NCI-H82 treated with DMSO at 0.1 percent for 48 hours (cell line): ENCODE data around the gene E2F8.

Experiments
- DNase-seq: peaks from one replicate; lab custom pipeline; 2025; ENCODE audit not compliant: unreplicated experiment; lab: John Stamatoyannopoulos, UW

E2F8 gene

GRCh38 chr11:19253153-19253745 lies 12.5 kb upstream of the E2F8 start:
- no peak for DNase-seq

DNA sequence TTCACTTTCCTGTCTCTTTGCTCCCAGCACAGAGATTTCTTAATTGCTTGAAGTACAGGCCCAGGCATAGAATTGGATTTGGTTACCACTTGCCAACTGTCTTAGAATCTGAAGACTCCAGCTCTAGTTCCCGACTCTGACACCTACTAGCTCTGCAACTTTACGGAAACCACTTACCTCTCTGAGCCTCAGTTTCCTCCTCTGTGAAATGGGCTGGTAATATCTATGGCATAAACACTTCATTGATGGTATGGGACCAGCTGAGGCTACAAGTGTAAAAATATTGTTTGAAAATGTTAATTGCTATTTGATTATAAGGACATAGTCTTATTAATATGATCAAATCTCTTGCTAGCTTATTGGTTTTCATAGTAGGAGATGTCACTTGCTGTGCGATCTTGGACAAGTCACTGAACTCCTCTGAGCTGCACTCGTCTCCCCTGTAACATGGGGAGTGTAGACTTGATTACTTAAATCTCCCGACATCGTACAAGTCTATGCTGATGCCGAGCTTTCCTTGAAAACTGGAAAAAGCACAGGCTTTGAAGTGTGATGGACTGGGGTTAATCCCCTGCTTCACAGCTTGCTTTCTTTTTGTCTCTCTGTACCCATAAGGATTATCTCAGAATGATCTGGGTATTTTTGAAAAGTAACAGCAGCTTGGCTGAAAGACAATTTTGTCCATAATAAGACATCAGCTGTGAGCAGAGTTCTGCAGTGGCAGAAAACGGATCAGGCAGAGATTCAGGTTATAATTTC lies 11.8 kb upstream of the E2F8 start:
- no peak for DNase-seq

DNA sequence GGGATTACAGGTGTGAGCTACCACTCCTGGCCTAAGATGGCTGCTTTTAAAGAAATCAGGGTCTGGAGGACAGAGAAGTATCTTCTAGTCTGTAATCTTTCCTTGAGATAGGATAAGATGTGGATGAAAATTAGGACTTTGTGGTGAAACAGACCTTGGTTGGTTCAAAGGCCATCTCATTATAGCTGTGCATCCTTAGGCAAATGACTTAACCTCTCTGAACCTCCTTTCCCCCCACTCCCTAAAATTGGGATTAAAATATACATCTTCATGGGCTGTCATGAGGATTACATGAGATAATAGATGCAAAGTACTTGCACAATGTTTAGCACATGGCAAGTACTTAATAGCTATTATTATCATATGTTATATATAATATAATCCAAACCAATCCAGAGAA lies 10.8 kb upstream of the E2F8 start:
- DNase-seq, result no peak

GRCh38 chr11:19246816-19247215 lies 6.1 kb upstream of the E2F8 start:
- DNase-seq, result no peak

GRCh38 chr11:19245351-19245750 lies 4.6 kb upstream of the E2F8 start:
- DNase-seq, result no peak

GRCh38 chr11:19244621-19245020 lies 3.9 kb upstream of the E2F8 start:
- no peak for DNase-seq

DNA sequence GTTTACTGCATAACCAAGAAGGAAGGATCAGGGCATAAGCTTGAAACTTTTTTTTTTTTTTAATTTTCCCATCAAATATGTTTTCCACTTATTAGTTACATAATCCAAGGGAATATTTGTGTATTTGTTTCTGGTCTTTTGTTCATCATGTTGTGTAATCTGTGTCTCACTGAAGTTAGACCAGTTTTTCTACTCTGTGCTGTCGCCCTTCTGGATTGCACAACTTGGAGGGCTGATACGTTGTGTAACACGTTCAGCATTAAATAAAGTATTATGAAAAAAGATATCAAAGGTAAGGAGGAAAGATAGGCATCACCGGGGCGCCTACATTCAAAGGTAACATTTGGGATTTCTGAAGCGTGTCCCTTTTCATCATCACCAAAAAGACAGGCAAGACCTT lies 3.3 kb upstream of the E2F8 start:
- DNase-seq, result no peak

- DNase-seq, result no peak
Measured at GRCh38 chr11:19243613-19244012, 2.9 kb upstream of the E2F8 start.

- DNase-seq, result no peak
Measured at GRCh38 chr11:19243143-19243542, 2.4 kb upstream of the E2F8 start.

GRCh38 chr11:19242179-19242932 lies 1.6 kb upstream of the E2F8 start:
- no peak for DNase-seq

DNA sequence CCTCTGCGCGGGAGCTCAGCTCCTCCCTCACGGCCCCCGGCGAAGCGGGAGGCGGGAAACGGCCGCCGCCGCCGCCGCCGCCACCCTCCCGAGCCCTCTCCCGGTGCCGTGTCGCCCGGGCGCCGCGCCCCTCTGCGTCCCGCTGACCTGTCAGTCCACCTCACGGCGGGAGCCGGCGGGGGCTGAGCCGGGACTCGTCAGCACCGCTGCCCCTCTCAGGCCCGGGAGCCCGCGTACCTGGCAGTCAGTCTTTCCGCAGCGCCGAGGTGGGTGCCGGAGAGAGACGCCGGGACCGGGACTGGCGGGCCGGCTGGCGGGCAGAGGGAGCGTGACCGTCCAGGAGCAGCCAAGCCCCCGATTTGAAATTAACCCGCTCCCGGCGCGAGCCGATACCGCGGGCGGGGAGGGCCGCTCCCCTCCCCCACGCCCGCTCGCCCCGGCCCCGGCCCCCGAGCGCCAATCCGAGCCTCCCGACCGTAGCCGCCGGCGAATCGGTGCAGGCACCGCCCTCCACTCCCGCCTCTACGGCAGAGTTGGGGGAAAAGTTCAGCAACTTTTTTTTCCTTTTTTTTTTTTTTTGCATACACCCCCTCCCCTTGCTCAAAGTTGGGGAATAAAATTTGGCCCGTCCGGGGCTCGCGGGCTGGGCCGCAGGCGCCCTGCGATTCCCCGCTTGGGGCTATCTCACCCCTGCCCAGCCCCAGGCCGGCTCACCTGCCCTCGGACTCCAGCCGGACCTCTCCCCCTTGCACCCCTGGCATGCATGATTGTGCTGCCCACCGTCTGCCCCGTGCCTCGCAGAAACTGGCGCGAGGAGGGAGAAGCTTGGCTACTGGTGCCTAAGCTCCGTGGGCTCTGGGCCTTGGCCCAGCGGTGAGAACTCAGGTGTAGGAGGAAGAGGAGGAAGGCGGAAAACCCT lies 774 bp upstream of the E2F8 start:
- DNase-seq, result no peak

DNA sequence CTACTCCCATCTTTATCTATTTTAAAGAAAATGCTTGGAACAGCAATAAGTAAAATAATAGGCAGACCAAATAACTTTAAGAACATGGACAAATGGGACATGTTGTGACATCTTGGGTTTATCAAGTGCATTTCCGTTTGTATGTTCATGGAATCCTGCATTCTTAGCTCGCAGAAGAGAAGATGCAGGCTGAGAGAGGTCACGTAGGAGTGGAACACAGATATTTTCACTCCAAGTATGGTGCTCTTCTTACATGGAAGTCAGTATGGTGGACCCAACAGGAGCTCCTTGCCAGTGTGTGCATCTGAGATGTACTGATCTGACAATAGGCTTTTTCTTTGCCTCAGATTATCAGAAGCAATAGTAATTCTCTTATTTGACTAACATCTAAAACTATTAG lies 1.7 kb downstream of the E2F8 start:
- no peak for DNase-seq

DNA sequence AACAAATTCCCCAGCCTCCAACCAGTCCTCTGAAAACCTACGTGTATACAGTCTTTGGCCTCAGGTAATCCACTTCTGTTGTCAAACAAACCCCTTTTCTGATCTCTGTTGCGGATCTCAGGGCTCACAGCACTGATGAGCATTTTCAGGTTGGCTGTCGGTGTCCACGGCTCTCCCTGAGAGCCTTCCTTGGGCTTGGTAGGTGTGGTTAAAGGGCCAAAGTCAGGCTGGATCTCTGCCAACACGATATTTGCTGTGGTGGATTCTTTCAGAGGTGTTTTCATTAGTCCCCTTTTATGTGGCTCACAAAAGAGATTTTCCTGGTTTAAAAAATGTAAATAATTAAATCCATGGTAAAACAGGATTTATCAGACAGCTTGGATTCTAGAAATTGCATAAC lies 2.9 kb downstream of the E2F8 start:
- DNase-seq, result no peak

DNA sequence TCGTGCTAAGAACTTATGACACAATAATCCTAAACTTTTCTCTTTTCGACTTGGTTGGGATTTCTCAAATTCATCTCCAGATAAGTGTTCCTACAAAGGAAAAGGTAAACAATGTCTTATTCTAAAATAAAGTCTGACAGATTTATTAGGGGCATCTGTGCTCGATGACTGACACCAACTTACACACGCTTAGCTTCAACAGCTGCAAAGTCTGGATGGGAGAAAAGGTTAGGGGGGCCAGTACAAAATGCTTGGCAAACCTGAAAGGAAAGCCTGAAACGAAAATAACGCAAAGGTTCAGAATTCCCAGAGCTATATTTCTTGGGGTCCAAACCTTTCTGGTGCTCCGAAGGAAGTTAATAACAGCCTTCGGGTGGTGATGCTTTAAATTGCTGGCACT lies 3.4 kb downstream of the E2F8 start:
- no peak for DNase-seq

- DNase-seq, result no peak
Measured at GRCh38 chr11:19234231-19234817, 6.4 kb downstream of the E2F8 start.

- no peak for DNase-seq
Measured at GRCh38 chr11:19232910-19233503, 7.7 kb downstream of the E2F8 start.

DNA sequence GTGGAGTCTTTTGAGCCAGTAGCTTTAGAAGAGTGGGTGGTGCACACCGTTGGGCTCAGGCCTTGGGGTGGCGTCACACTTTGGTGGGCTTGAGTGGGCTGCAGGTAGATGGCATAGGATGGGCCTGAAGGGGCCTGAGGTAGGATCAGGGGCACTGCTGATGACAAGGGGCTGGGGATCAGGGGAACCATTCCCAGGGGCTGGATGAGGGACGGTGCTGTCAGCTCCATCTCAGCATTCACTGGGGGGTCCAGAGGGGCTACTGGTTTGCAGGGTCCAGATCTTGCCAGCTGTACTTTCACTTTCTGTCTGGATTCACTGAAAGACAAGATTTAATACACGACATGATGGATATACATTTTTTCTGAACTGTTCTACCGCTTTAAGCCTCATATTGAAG lies 11.1 kb downstream of the E2F8 start:
- DNase-seq, result no peak

GRCh38 chr11:19228968-19229367 lies 11.8 kb downstream of the E2F8 start:
- no peak for DNase-seq

- no peak for DNase-seq
Measured at GRCh38 chr11:19226378-19227195, 14.2 kb downstream of the E2F8 start.

DNA sequence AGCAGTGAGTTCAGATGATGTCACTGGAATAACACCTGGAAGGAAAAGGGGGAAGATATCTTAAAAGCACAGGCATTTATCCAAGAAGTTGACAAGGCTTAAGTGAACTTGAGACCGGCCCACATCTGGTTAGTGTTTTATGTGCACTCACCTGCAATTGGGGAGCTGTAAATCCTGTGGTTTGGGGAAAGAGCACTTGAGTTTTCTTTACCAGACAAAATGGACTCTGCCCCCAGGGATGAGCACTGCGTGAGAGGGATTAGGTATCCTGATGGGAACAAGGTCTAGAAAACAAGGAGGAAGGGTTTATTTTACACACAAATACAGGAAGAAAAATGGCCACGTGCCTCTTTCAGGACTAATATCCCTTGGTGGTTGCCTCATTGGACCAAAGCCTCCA lies 15.2 kb downstream of the E2F8 start:
- no peak for DNase-seq
